Esophagus muscularis mucosa (tissue), 4 donors: ENCODE results near the gene MEFV.

ENCODE experiments used
- EP300 ChIP-seq: sonication (generic); formaldehyde crosslinking; IDR thresholded peaks from one replicate; pipeline ENCODE4 v1.6.1; 2017; ENCODE audit warnings: antibody characterized with exemption
- POLR2A ChIP-seq: fragments of 450-650 bp; IDR thresholded peaks from one replicate; pipeline ENCODE4 v1.6.1; 2017; ENCODE audit warnings: antibody characterized with exemption, moderate library complexity, mild to moderate bottlenecking, low read depth
- POLR2AphosphoS5 ChIP-seq, 2 donors: sonication (generic); formaldehyde crosslinking; IDR thresholded peaks; one replicate each; pipeline ENCODE4 v1.6.1; 2017; ENCODE audit warnings: antibody characterized with exemption in 2 of 2
- TF ChIP-seq, protein P1 (sequence below), 3 experiments: fragments of 200-600 bp in 2 of 3; fragments of 450-650 bp in 1 of 3; sonication (generic) in 2 of 3; IDR thresholded peaks; one replicate each; pipeline ENCODE4 v1.5.1; 2017 to 2019; ENCODE audit warnings: antibody characterized with exemption in 3 of 3, mild to moderate bottlenecking in 2 of 3, moderate library complexity in 1 of 3

DNA sequence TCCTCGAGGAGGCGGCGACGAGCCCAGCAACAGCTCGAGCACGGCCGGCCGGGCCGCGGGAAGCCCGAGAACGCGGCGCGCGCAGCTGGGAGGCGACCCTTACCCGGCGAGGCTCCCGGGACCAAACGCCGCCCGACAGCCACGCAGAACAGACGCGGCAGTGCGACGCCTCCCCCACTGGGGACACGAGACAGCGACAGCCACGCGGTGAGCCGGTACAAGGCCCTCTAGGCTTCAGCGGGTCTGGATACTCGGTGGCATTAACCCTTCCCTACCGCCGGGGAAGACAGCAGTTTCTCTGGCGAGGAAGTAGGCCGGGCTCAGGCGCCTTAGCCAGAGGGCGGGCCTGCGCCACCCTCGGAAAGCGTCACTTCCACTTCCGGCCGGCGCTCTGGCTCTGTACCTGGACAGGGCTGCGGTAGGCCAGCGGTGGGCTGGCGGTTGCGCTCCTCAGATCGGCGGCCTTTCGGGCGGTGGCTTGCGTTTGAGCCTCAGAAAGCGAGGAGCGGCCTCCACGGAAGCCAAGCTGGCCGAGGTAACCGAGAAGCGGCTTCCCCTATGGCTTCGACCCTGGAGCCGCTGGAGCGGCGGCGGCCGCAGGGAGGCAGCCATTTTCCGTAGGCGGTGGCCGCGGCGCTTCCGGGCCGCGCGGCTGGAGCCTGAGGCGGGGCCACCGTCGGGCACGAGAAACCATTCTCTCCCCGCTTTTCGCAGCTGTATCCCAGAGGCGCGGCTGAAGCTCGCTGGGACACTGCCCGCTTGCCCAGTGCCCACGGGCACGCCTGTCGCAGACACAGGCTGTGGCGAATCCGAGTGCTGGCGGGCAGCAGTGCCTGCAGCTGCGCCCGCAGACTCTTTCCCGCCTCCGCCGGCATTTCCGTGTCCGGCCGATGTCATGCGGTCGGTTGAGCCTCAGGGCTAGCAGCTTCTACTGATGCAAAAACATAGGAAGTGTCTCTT is 49.0 kb upstream of the MEFV start, which contains the start of the genes TIGD7 and ZNF75A:
- TF ChIP-seq, protein P1, sequence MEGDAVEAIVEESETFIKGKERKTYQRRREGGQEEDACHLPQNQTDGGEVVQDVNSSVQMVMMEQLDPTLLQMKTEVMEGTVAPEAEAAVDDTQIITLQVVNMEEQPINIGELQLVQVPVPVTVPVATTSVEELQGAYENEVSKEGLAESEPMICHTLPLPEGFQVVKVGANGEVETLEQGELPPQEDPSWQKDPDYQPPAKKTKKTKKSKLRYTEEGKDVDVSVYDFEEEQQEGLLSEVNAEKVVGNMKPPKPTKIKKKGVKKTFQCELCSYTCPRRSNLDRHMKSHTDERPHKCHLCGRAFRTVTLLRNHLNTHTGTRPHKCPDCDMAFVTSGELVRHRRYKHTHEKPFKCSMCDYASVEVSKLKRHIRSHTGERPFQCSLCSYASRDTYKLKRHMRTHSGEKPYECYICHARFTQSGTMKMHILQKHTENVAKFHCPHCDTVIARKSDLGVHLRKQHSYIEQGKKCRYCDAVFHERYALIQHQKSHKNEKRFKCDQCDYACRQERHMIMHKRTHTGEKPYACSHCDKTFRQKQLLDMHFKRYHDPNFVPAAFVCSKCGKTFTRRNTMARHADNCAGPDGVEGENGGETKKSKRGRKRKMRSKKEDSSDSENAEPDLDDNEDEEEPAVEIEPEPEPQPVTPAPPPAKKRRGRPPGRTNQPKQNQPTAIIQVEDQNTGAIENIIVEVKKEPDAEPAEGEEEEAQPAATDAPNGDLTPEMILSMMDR (IDR thresholded peaks at IDR 0.05): no peak
- TF ChIP-seq POLR2A: peak; percentile 75
- peak; percentile 89 to 97 for TF ChIP-seq POLR2AphosphoS5 (IDR thresholded peaks at IDR 0.05)
- no peak for TF ChIP-seq EP300
